ENCODE measurements around the gene TMEM244. TPM values are rescaled to one million over a fixed set of nuclear protein-coding genes. Genes with fewer than 3 reads are reported as not detected.

Gene TMEM244
- total RNA-seq, 1 experiment from 2014 or later, result not detected

- ATAC-seq (no peak), DNase-seq (ENCODE audit: low spot score) (no peak)
- POLR2A ChIA-PET, result no interaction called here
- H3K27ac Mint-ChIP-seq, result no peak overlapping the region
- peaks cover 10% of the 10 kb centered on the region for H3K4me1 Mint-ChIP-seq
- 0 out of 2 replicates have a peak, but pooled peaks cover 3% of the 10 kb centered on the region for H3K9me3 Mint-ChIP-seq
- H3K4me3 Mint-ChIP-seq, result no peak overlapping the region
- H3K36me3 Mint-ChIP-seq, result no peaks in the 10 kb centered on the region
- CTCF ChIA-PET, result no interaction called here
- TF ChIP-seq NFE2L1 (CRISPR knock-in tag; IDR thresholded peaks at IDR 0.05), result no peak
- no peak for TF ChIP-seq NFATC4 (CRISPR knock-in tag; IDR thresholded peaks at IDR 0.05)
- TF ChIP-seq KAT7 (CRISPR knock-in tag; IDR thresholded peaks at IDR 0.05; ENCODE audit: borderline replicate concordance), result no peak
- TF ChIP-seq NR1H2 (CRISPR knock-in tag; IDR thresholded peaks at IDR 0.05), result no peak
- no peak for TF ChIP-seq AFF4 (CRISPR knock-in tag; IDR thresholded peaks at IDR 0.05; ENCODE audit: borderline replicate concordance)
- TF ChIP-seq CREM (CRISPR knock-in tag; IDR thresholded peaks at IDR 0.05), result no peak
- TF ChIP-seq, protein P1, sequence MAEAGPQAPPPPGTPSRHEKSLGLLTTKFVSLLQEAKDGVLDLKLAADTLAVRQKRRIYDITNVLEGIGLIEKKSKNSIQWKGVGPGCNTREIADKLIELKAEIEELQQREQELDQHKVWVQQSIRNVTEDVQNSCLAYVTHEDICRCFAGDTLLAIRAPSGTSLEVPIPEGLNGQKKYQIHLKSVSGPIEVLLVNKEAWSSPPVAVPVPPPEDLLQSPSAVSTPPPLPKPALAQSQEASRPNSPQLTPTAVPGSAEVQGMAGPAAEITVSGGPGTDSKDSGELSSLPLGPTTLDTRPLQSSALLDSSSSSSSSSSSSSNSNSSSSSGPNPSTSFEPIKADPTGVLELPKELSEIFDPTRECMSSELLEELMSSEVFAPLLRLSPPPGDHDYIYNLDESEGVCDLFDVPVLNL (CRISPR knock-in tag; IDR thresholded peaks at IDR 0.05; ENCODE audit: borderline replicate concordance, low read depth), result no peak
- H3K27me3 Mint-ChIP-seq (ENCODE audit: low read depth), result no peaks in the 10 kb centered on the region
These were observed 45.5 kb upstream of the TMEM244 start for GRCh38 chr6:129906515-129907077.

GRCh38 chr6:129903082-129903481 is 42.0 kb upstream of the TMEM244 start:
- Mint-ChIP-seq H3K4me3 (no peak overlapping the region), H3K4me1 (peaks cover 10% of the 10 kb centered on the region), H3K9me3 (0 out of 2 replicates have a peak, but pooled peaks cover 3% of the 10 kb centered on the region), H3K27me3 (ENCODE audit: low read depth) (no peaks in the 10 kb centered on the region), H3K36me3 (no peaks in the 10 kb centered on the region), H3K27ac (no peak overlapping the region)
- no peak for TF ChIP-seq ETV6 (CRISPR knock-in tag; IDR thresholded peaks at IDR 0.05)
- no peak for TF ChIP-seq NR2C2 (CRISPR knock-in tag; IDR thresholded peaks at IDR 0.05)
- no peak for TF ChIP-seq HMGXB4 (CRISPR knock-in tag; IDR thresholded peaks at IDR 0.05)
- TF ChIP-seq, protein P2, sequence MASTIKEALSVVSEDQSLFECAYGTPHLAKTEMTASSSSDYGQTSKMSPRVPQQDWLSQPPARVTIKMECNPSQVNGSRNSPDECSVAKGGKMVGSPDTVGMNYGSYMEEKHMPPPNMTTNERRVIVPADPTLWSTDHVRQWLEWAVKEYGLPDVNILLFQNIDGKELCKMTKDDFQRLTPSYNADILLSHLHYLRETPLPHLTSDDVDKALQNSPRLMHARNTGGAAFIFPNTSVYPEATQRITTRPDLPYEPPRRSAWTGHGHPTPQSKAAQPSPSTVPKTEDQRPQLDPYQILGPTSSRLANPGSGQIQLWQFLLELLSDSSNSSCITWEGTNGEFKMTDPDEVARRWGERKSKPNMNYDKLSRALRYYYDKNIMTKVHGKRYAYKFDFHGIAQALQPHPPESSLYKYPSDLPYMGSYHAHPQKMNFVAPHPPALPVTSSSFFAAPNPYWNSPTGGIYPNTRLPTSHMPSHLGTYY (CRISPR knock-in tag; IDR thresholded peaks at IDR 0.05), result no peak
- TF ChIP-seq STAT6 (CRISPR knock-in tag; conservative IDR thresholded peaks at IDR 0.05; ENCODE audit: low read depth), result no peak
- TF ChIP-seq, protein P3, sequence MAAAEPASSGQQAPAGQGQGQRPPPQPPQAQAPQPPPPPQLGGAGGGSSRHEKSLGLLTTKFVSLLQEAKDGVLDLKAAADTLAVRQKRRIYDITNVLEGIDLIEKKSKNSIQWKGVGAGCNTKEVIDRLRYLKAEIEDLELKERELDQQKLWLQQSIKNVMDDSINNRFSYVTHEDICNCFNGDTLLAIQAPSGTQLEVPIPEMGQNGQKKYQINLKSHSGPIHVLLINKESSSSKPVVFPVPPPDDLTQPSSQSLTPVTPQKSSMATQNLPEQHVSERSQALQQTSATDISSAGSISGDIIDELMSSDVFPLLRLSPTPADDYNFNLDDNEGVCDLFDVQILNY (CRISPR knock-in tag; IDR thresholded peaks at IDR 0.05), result no peak
- no peak for TF ChIP-seq HMGA2 (CRISPR knock-in tag; IDR thresholded peaks at IDR 0.05)
- no peak for TF ChIP-seq CBFB (CRISPR knock-in tag; IDR thresholded peaks at IDR 0.05; ENCODE audit: low read depth)
- TF ChIP-seq ESRRA (CRISPR knock-in tag; IDR thresholded peaks at IDR 0.05; ENCODE audit: borderline replicate concordance), result no peak
- no peak for TF ChIP-seq SOX15 (CRISPR knock-in tag; IDR thresholded peaks at IDR 0.05)
- no peak for TF ChIP-seq PREB (CRISPR knock-in tag; IDR thresholded peaks at IDR 0.05; ENCODE audit: borderline replicate concordance)
- TF ChIP-seq FOXJ3 (CRISPR knock-in tag; IDR thresholded peaks at IDR 0.05; ENCODE audit: borderline replicate concordance), result no peak
- no peak for ATAC-seq
- POLR2A ChIA-PET, result no interaction called here
- DNase-seq (ENCODE audit: low spot score), result no peak
- CTCF ChIA-PET, result no interaction called here
